Activated CD4-positive, alpha-beta T cell treated with anti-CD3 and anti-CD28 coated beads, Interleukin-2, amount 50 U/mL, for 1 hour (primary cell): ENCODE measurements around the gene BMP7.

ENCODE experiments used
- DNase-seq: peaks from one replicate; pipeline ENCODE4 v3.0.0-alpha.2; 2020

Gene BMP7

GRCh38 chr20:57187068-57187634 is 79.3 kb downstream of the BMP7 start:
- DNase-seq: no peak

- DNase-seq: no peak
Measured at GRCh38 chr20:57186192-57186591, 80.2 kb downstream of the BMP7 start.

- DNase-seq: no peak
Measured at GRCh38 chr20:57185188-57185743, 81.2 kb downstream of the BMP7 start.

GRCh38 chr20:57183457-57184009 is 82.9 kb downstream of the BMP7 start:
- DNase-seq: no peak

GRCh38 chr20:57181639-57182038 is 84.8 kb downstream of the BMP7 start:
- DNase-seq: no peak

- DNase-seq: no peak
Measured at GRCh38 chr20:57180954-57181353, 85.5 kb downstream of the BMP7 start.

GRCh38 chr20:57180387-57180786 is 86.1 kb downstream of the BMP7 start:
- DNase-seq: no peak

GRCh38 chr20:57179265-57179664 is 87.2 kb downstream of the BMP7 start:
- DNase-seq: no peak

GRCh38 chr20:57178582-57179111 is 87.8 kb downstream of the BMP7 start:
- DNase-seq: no peak

- no peak for DNase-seq
Measured at GRCh38 chr20:57177636-57178280, 88.7 kb downstream of the BMP7 start.

- DNase-seq: no peak
Measured at GRCh38 chr20:57176842-57177241, 89.6 kb downstream of the BMP7 start.

GRCh38 chr20:57175397-57176010 is 90.9 kb downstream of the BMP7 start:
- no peak for DNase-seq

- no peak for DNase-seq
Measured at GRCh38 chr20:57174737-57175136, 91.7 kb downstream of the BMP7 start.

- no peak for DNase-seq
Measured at GRCh38 chr20:57173986-57174385, 92.5 kb downstream of the BMP7 start.

- DNase-seq: no peak
Measured at GRCh38 chr20:57173041-57173440, 93.4 kb downstream of the BMP7 start.

- no peak for DNase-seq
Measured at GRCh38 chr20:57170343-57170742, 96.1 kb downstream of the BMP7 start.

GRCh38 chr20:57169162-57169561 is 97.3 kb downstream of the BMP7 start:
- no peak for DNase-seq

- no peak for DNase-seq
Measured at GRCh38 chr20:57167971-57168701, 98.3 kb downstream of the BMP7 start.

GRCh38 chr20:57167292-57167655 is 99.2 kb downstream of the BMP7 start:
- DNase-seq: no peak

- no peak for DNase-seq
Measured at GRCh38 chr20:57166568-57167291, 99.7 kb downstream of the BMP7 start.

GRCh38 chr20:57165427-57166004 is 100.9 kb downstream of the BMP7 start:
- DNase-seq: no peak

GRCh38 chr20:57164872-57165271 is 101.6 kb downstream of the BMP7 start:
- DNase-seq: no peak
